HCT116 (cell line): ENCODE data around the gene DOCK11.
"Not testable (repeated sequence)": the region's sequence is repeated elsewhere in the genome, so short reads cannot be mapped to it uniquely, and the experiment has no call there.

Experiments used
- CEBPB ChIP-seq: IDR thresholded peaks from 2 replicates; pipeline ENCODE4 v1.6.1; 2012; ENCODE audit warnings: low read depth
- EGR1 ChIP-seq: IDR thresholded peaks from 2 replicates; pipeline ENCODE4 v1.6.1; 2012; ENCODE audit warnings: low read depth
- EZH2 ChIP-seq: fragments of 200-600 bp; sonication (generic); IDR thresholded peaks from 2 replicates; pipeline ENCODE4 v1.6.1; 2017; ENCODE audit warnings: antibody characterized with exemption, mixed run types
- JUND ChIP-seq: IDR thresholded peaks from 2 replicates; pipeline ENCODE4 v1.6.1; 2012
- POLR2A ChIP-seq: IDR thresholded peaks from 2 replicates; pipeline ENCODE4 v1.7.0; 2011; ENCODE audit warnings: borderline replicate concordance; ENCODE audit not compliant: insufficient read depth, insufficient read length; ENCODE audit errors: extremely low read depth
- POLR2AphosphoS5 ChIP-seq: IDR thresholded peaks from 2 replicates; pipeline ENCODE4 v1.6.1; 2011; ENCODE audit warnings: mild to moderate bottlenecking, low read depth, low read length, moderate library complexity
- TCF7L2 ChIP-seq: IDR thresholded peaks from 2 replicates; pipeline ENCODE4 v1.7.0; 2011; ENCODE audit warnings: borderline replicate concordance, inconsistent platforms; ENCODE audit not compliant: insufficient read depth, insufficient read length; ENCODE audit errors: extremely low read depth
- YY1 ChIP-seq: IDR thresholded peaks from 2 replicates; pipeline ENCODE4 v1.6.1; 2011; ENCODE audit warnings: low read length, low read depth, moderate library complexity, mild to moderate bottlenecking; ENCODE audit not compliant: insufficient replicate concordance; ENCODE audit errors: extremely low read depth
- ZNF274 ChIP-seq: fragments of 200-500 bp; sonication (Bioruptor generic); IDR thresholded peaks from 2 replicates; pipeline ENCODE4 v1.6.1; 2014; ENCODE audit warnings: mild to moderate bottlenecking, low read depth, low read length, inconsistent platforms
- TF ChIP-seq, protein P1 (sequence below): IDR thresholded peaks from 2 replicates; pipeline ENCODE4 v1.6.1; 2012
- TF ChIP-seq, protein P2 (sequence below), 3 experiments: fragments of 200-600 bp in 1 of 3; sonication (generic) in 1 of 3; IDR thresholded peaks in 2 of 3; conservative IDR thresholded peaks in 1 of 3; 2 replicates each; pipeline ENCODE4 v1.5.1; 2012 to 2017; ENCODE audit warnings: low read depth in 2 of 3, low read length in 2 of 3, antibody characterized with exemption in 1 of 3, borderline replicate concordance in 1 of 3, control low read depth in 1 of 3, mild to moderate bottlenecking in 1 of 3, mixed read lengths in 1 of 3, mixed run types in 1 of 3, moderate library complexity in 1 of 3; ENCODE audit not compliant: insufficient read depth in 1 of 3
- TF ChIP-seq, protein P3 (sequence below): IDR thresholded peaks from 2 replicates; pipeline ENCODE4 v1.6.1; 2012; ENCODE audit warnings: low read depth
- TF ChIP-seq, protein P4 (sequence below): IDR thresholded peaks from 2 replicates; pipeline ENCODE4 v1.6.1; 2012

DNA sequence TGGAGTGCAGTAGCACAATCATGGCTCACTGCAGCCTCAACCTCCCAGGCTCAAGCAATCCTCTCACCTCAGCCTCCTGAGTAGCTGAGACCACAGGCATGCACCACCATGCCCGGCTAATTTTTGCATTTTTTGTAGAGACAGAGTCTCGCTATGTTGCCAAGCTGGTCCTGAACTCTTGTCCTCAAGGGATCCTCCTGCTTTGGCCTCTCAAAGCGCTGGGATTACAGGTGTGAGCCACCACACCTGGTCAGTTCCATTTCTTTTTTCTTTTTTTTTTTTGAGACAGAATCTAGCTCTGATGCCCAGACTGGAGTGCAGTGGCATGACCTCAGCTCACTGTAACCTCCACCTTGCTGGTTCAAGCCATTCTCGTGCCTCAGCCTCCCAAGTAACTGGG, 13.2 kb upstream of the DOCK11 start:
- not testable (repeated sequence) for TF ChIP-seq TCF7L2, ZNF274, CEBPB, POLR2A, EGR1, YY1, JUND, POLR2AphosphoS5, EZH2
- TF ChIP-seq, protein P1, sequence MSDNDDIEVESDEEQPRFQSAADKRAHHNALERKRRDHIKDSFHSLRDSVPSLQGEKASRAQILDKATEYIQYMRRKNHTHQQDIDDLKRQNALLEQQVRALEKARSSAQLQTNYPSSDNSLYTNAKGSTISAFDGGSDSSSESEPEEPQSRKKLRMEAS, result not testable (repeated sequence)
- TF ChIP-seq, protein P2, sequence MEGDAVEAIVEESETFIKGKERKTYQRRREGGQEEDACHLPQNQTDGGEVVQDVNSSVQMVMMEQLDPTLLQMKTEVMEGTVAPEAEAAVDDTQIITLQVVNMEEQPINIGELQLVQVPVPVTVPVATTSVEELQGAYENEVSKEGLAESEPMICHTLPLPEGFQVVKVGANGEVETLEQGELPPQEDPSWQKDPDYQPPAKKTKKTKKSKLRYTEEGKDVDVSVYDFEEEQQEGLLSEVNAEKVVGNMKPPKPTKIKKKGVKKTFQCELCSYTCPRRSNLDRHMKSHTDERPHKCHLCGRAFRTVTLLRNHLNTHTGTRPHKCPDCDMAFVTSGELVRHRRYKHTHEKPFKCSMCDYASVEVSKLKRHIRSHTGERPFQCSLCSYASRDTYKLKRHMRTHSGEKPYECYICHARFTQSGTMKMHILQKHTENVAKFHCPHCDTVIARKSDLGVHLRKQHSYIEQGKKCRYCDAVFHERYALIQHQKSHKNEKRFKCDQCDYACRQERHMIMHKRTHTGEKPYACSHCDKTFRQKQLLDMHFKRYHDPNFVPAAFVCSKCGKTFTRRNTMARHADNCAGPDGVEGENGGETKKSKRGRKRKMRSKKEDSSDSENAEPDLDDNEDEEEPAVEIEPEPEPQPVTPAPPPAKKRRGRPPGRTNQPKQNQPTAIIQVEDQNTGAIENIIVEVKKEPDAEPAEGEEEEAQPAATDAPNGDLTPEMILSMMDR (IDR thresholded peaks at IDR 0.05 in 2 of 3, conservative IDR thresholded peaks at IDR 0.05 in 1 of 3; ENCODE audit: borderline replicate concordance in 1 of 3, insufficient read depth in 1 of 3, low read depth in 2 of 3, low read length in 2 of 3), result not testable (repeated sequence)
- TF ChIP-seq, protein P3, sequence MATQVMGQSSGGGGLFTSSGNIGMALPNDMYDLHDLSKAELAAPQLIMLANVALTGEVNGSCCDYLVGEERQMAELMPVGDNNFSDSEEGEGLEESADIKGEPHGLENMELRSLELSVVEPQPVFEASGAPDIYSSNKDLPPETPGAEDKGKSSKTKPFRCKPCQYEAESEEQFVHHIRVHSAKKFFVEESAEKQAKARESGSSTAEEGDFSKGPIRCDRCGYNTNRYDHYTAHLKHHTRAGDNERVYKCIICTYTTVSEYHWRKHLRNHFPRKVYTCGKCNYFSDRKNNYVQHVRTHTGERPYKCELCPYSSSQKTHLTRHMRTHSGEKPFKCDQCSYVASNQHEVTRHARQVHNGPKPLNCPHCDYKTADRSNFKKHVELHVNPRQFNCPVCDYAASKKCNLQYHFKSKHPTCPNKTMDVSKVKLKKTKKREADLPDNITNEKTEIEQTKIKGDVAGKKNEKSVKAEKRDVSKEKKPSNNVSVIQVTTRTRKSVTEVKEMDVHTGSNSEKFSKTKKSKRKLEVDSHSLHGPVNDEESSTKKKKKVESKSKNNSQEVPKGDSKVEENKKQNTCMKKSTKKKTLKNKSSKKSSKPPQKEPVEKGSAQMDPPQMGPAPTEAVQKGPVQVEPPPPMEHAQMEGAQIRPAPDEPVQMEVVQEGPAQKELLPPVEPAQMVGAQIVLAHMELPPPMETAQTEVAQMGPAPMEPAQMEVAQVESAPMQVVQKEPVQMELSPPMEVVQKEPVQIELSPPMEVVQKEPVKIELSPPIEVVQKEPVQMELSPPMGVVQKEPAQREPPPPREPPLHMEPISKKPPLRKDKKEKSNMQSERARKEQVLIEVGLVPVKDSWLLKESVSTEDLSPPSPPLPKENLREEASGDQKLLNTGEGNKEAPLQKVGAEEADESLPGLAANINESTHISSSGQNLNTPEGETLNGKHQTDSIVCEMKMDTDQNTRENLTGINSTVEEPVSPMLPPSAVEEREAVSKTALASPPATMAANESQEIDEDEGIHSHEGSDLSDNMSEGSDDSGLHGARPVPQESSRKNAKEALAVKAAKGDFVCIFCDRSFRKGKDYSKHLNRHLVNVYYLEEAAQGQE, result not testable (repeated sequence)
- TF ChIP-seq, protein P4, sequence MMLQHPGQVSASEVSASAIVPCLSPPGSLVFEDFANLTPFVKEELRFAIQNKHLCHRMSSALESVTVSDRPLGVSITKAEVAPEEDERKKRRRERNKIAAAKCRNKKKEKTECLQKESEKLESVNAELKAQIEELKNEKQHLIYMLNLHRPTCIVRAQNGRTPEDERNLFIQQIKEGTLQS, result not testable (repeated sequence)
